Liver (tissue), 9 donors: Measurements from ENCODE around the gene TMCC2. TPM values are rescaled to one million over a fixed set of nuclear protein-coding genes. Genes with fewer than 3 reads are reported as not detected.

Source experiments
- DNase-seq: peaks from one replicate; pipeline ENCODE4 v3.0.0-alpha.2; 2017; ENCODE audit warnings: low spot score
- H3K27ac ChIP-seq, 2 donors: one replicate each; pipeline ENCODE4 v1.7.0; 2013; ENCODE audit warnings: inconsistent platforms in 2 of 2, low read length in 2 of 2, control low read depth in 1 of 2, low read depth in 1 of 2, mild to moderate bottlenecking in 1 of 2
- H3K27me3 ChIP-seq, 4 donors: one replicate each; pipeline versions ENCODE4 v1.6.1 to v1.7.0; 2013; ENCODE audit warnings: low read length in 3 of 4, inconsistent platforms in 1 of 4, mild to moderate bottlenecking in 1 of 4, moderate library complexity in 1 of 4; ENCODE audit not compliant: control insufficient read depth in 4 of 4, insufficient read depth in 4 of 4
- H3K36me3 ChIP-seq, 4 donors: one replicate each; pipeline versions ENCODE4 v1.6.1 to v1.7.0; 2013; ENCODE audit warnings: low read length in 3 of 4, mild to moderate bottlenecking in 3 of 4, low read depth in 1 of 4, moderate library complexity in 1 of 4; ENCODE audit not compliant: control insufficient read depth in 4 of 4, insufficient read depth in 3 of 4
- H3K4me1 ChIP-seq, 4 donors: one replicate each; pipeline versions ENCODE4 v1.6.1 to v1.7.0; 2013; ENCODE audit warnings: low read length in 3 of 4, mild to moderate bottlenecking in 3 of 4, moderate library complexity in 1 of 4; ENCODE audit not compliant: control insufficient read depth in 4 of 4, insufficient read depth in 4 of 4
- H3K4me3 ChIP-seq, 3 donors: one replicate each; pipeline versions ENCODE4 v1.6.1 to v1.7.0; 2013; ENCODE audit warnings: low read length in 3 of 3, control low read depth in 1 of 3, low read depth in 1 of 3, mild to moderate bottlenecking in 1 of 3
- H3K9ac ChIP-seq, 2 donors: one replicate each; pipeline ENCODE4 v1.7.0; 2013; ENCODE audit warnings: low read length in 2 of 2, mild to moderate bottlenecking in 2 of 2, moderate library complexity in 2 of 2, control low read depth in 1 of 2, low read depth in 1 of 2
- H3K9me3 ChIP-seq, 4 donors: one replicate each; pipeline versions ENCODE4 v1.6.1 to v1.7.0; 2013; ENCODE audit warnings: low read length in 3 of 4; ENCODE audit not compliant: control insufficient read depth in 4 of 4
- EGR1 ChIP-seq, 2 donors: IDR thresholded peaks; 2 replicates each; pipeline ENCODE4 v1.6.1; 2016 to 2018; ENCODE audit warnings: antibody characterized with exemption in 2 of 2, low read depth in 2 of 2
- FOXA2 ChIP-seq: IDR thresholded peaks from 2 replicates; pipeline ENCODE4 v1.6.1; 2016; ENCODE audit warnings: antibody characterized with exemption
- GABPA ChIP-seq, 2 donors: IDR thresholded peaks in 1 of 2; conservative IDR thresholded peaks in 1 of 2; 2 replicates each; pipeline ENCODE4 v1.6.1; 2016; ENCODE audit warnings: antibody characterized with exemption in 2 of 2, mild to moderate bottlenecking in 1 of 2, moderate library complexity in 1 of 2
- HNF4G ChIP-seq: IDR thresholded peaks from 2 replicates; pipeline ENCODE4 v1.6.1; 2016; ENCODE audit warnings: antibody characterized with exemption
- RXRA ChIP-seq, 2 donors: IDR thresholded peaks; 2 replicates each; pipeline ENCODE4 v1.6.1; 2017 to 2018; ENCODE audit warnings: antibody characterized with exemption in 2 of 2, mild to moderate bottlenecking in 1 of 2
- SP1 ChIP-seq: IDR thresholded peaks from 2 replicates; pipeline ENCODE4 v1.6.1; 2018; ENCODE audit warnings: antibody characterized with exemption, mild to moderate bottlenecking
- YY1 ChIP-seq: IDR thresholded peaks from 2 replicates; pipeline ENCODE4 v1.6.1; 2016; ENCODE audit warnings: antibody characterized with exemption, mild to moderate bottlenecking
- WGBS: extraction: QIAGEN DNeasy Blood & Tissue Kit; methylation state at CpG from one replicate; pipeline ENCODE4 v1.1.7; 2013; 5-methylcytosine and 5-hydroxymethylcytosine counted together
- polyA plus RNA-seq, 2 donors: library from polyadenylated mRNA; stranded (reverse) in 1 of 2; unstranded in 1 of 2; fragments of 200-250 nt in 1 of 2; fragments of >200 nt in 1 of 2; fragmentation: Nextera tagmentation in 1 of 2; extraction: Ambion mirVana in 1 of 2; gene quantifications; one replicate each; pipeline versions ENCODE4 v1.2.1 to v1.2.3, GENCODE V29; 2013 to 2015
- total RNA-seq, 2 donors: library from RNA; depleted of rRNA; stranded (reverse); fragments of >200 nt; gene quantifications; one replicate each; pipeline ENCODE4 v1.2.3, GENCODE V29; 2014
- TF ChIP-seq, protein P1 (sequence below): IDR thresholded peaks from 2 replicates; pipeline ENCODE4 v1.6.1; 2016; ENCODE audit warnings: antibody characterized with exemption
- TF ChIP-seq, protein P2 (sequence below): IDR thresholded peaks from 2 replicates; pipeline ENCODE4 v1.6.1; 2016; ENCODE audit warnings: antibody characterized with exemption
- TF ChIP-seq, protein P3 (sequence below): IDR thresholded peaks from 2 replicates; pipeline ENCODE4 v1.6.1; 2016; ENCODE audit warnings: antibody characterized with exemption, mild to moderate bottlenecking
- TF ChIP-seq, protein P4 (sequence below): fragments of 150-350 bp; IDR thresholded peaks from 2 replicates; pipeline ENCODE4 v1.5.1; 2017; ENCODE audit warnings: improper control_type of control experiment, low read depth, low read length; ENCODE audit not compliant: missing input control
- donor health status: healthy.
- donor health status: healthy.
- donor health status: healthy.
- donor health status: healthy.
- donor health status: healthy.

TMCC2 gene
- total and polyA plus RNA-seq, 4 donors: 0.06 to 452 (median 0.21) TPM

GRCh38 chr1:205225901-205226765 is 1.6 kb upstream of the TMCC2 start:
- H3K4me1 ChIP-seq: peaks cover 0 to 28% (median 19%) of the 10 kb centered on the region in 4 donors
- WGBS: 68% methylated on average over 11 of the region's 11 CpGs
- no peak overlapping the region for H3K27ac ChIP-seq
- TF ChIP-seq, protein P1, sequence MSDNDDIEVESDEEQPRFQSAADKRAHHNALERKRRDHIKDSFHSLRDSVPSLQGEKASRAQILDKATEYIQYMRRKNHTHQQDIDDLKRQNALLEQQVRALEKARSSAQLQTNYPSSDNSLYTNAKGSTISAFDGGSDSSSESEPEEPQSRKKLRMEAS: no peak
- no peak for TF ChIP-seq RXRA (IDR thresholded peaks at IDR 0.05)
- no peak for TF ChIP-seq SP1
- TF ChIP-seq HNF4G: no peak
- no peak overlapping the region for H3K9ac ChIP-seq
- no peaks in the 10 kb centered on the region for H3K9me3 ChIP-seq
- no peak for DNase-seq
- peaks cover 0 to 2% (median 0%) of the 10 kb centered on the region in 4 donors for H3K27me3 ChIP-seq
- no peak overlapping the region for H3K4me3 ChIP-seq
- H3K36me3 ChIP-seq: no peaks in the 10 kb centered on the region

- no peak for DNase-seq
- Histone ChIP-seq H3K36me3 (no peaks in the 10 kb centered on the region), H3K9me3 (no peaks in the 10 kb centered on the region), H3K27ac (no peak overlapping the region), H3K27me3 (peaks cover 0 to 2% (median 0%) of the 10 kb centered on the region in 4 donors), H3K4me3 (peak overlapping the region in 2 of 3 donors; percentile 48 to 66), H3K4me1 (peaks cover 0 to 28% (median 19%) of the 10 kb centered on the region in 4 donors), H3K9ac (no peak overlapping the region)
- 20% methylated on average over 8 of the region's 8 CpGs for WGBS
- TF ChIP-seq, protein P2, sequence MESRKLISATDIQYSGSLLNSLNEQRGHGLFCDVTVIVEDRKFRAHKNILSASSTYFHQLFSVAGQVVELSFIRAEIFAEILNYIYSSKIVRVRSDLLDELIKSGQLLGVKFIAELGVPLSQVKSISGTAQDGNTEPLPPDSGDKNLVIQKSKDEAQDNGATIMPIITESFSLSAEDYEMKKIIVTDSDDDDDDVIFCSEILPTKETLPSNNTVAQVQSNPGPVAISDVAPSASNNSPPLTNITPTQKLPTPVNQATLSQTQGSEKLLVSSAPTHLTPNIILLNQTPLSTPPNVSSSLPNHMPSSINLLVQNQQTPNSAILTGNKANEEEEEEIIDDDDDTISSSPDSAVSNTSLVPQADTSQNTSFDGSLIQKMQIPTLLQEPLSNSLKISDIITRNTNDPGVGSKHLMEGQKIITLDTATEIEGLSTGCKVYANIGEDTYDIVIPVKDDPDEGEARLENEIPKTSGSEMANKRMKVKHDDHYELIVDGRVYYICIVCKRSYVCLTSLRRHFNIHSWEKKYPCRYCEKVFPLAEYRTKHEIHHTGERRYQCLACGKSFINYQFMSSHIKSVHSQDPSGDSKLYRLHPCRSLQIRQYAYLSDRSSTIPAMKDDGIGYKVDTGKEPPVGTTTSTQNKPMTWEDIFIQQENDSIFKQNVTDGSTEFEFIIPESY: no peak
- no peak for TF ChIP-seq YY1
- TF ChIP-seq RXRA (IDR thresholded peaks at IDR 0.05): no peak
- TF ChIP-seq EGR1 (IDR thresholded peaks at IDR 0.05; ENCODE audit: low read depth in 2 of 2): no peak
- no peak for TF ChIP-seq HNF4G
- no peak for TF ChIP-seq GABPA (IDR thresholded peaks at IDR 0.05 in 1 of 2, conservative IDR thresholded peaks at IDR 0.05 in 1 of 2)
- TF ChIP-seq, protein P3, sequence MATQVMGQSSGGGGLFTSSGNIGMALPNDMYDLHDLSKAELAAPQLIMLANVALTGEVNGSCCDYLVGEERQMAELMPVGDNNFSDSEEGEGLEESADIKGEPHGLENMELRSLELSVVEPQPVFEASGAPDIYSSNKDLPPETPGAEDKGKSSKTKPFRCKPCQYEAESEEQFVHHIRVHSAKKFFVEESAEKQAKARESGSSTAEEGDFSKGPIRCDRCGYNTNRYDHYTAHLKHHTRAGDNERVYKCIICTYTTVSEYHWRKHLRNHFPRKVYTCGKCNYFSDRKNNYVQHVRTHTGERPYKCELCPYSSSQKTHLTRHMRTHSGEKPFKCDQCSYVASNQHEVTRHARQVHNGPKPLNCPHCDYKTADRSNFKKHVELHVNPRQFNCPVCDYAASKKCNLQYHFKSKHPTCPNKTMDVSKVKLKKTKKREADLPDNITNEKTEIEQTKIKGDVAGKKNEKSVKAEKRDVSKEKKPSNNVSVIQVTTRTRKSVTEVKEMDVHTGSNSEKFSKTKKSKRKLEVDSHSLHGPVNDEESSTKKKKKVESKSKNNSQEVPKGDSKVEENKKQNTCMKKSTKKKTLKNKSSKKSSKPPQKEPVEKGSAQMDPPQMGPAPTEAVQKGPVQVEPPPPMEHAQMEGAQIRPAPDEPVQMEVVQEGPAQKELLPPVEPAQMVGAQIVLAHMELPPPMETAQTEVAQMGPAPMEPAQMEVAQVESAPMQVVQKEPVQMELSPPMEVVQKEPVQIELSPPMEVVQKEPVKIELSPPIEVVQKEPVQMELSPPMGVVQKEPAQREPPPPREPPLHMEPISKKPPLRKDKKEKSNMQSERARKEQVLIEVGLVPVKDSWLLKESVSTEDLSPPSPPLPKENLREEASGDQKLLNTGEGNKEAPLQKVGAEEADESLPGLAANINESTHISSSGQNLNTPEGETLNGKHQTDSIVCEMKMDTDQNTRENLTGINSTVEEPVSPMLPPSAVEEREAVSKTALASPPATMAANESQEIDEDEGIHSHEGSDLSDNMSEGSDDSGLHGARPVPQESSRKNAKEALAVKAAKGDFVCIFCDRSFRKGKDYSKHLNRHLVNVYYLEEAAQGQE: no peak
- no peak for TF ChIP-seq FOXA2
- TF ChIP-seq, protein P4, sequence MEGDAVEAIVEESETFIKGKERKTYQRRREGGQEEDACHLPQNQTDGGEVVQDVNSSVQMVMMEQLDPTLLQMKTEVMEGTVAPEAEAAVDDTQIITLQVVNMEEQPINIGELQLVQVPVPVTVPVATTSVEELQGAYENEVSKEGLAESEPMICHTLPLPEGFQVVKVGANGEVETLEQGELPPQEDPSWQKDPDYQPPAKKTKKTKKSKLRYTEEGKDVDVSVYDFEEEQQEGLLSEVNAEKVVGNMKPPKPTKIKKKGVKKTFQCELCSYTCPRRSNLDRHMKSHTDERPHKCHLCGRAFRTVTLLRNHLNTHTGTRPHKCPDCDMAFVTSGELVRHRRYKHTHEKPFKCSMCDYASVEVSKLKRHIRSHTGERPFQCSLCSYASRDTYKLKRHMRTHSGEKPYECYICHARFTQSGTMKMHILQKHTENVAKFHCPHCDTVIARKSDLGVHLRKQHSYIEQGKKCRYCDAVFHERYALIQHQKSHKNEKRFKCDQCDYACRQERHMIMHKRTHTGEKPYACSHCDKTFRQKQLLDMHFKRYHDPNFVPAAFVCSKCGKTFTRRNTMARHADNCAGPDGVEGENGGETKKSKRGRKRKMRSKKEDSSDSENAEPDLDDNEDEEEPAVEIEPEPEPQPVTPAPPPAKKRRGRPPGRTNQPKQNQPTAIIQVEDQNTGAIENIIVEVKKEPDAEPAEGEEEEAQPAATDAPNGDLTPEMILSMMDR: no peak
Observed at GRCh38 chr1:205226868-205227583, 720 bp upstream of the TMCC2 start.
